K562 (cell line): ENCODE results near the gene PRELID3B.

Experiments used
- ATF3 ChIP-seq, 2 experiments: fragments of 450-650 bp in 1 of 2; sonication (generic) in 1 of 2; formaldehyde crosslinking in 1 of 2; IDR thresholded peaks in 1 of 2; conservative IDR thresholded peaks in 1 of 2; 2 replicates each; pipeline versions ENCODE4 v1.6.1 to v1.8.1; 2016 to 2023; ENCODE audit warnings: mild to moderate bottlenecking in 2 of 2, moderate library complexity in 2 of 2, inconsistent platforms in 1 of 2, missing genetic modification reagents in 1 of 2
- CEBPB ChIP-seq: fragments of 450-650 bp; IDR thresholded peaks from 2 replicates; pipeline ENCODE4 v1.6.1; 2016; ENCODE audit warnings: missing genetic modification characterization, missing compliant biosample characterization
- CTCF ChIP-seq, 3 experiments: IDR thresholded peaks in 2 of 3; conservative IDR thresholded peaks in 1 of 3; 2 replicates each; pipeline ENCODE4 v1.5.1; 2011 to 2012; ENCODE audit warnings: low read length in 3 of 3, mild to moderate bottlenecking in 3 of 3, control low read depth in 2 of 3, improper control_type of control experiment in 1 of 3, inconsistent platforms in 1 of 3, low read depth in 1 of 3, mixed read lengths in 1 of 3, moderate library complexity in 1 of 3; ENCODE audit not compliant: insufficient read depth in 2 of 3
- HDAC2 ChIP-seq: fragments of 450-650 bp; IDR thresholded peaks from 2 replicates; pipeline ENCODE4 v1.6.1; 2016; ENCODE audit warnings: mild to moderate bottlenecking
- KLF16 ChIP-seq: IDR thresholded peaks from 2 replicates; pipeline ENCODE4 v1.6.1; 2016; ENCODE audit warnings: antibody characterized with exemption
- MCM3 ChIP-seq: fragments of 450-650 bp; IDR thresholded peaks from 2 replicates; pipeline ENCODE4 v1.6.1; 2016
- MLX ChIP-seq, 2 experiments: fragments of 450-650 bp in 1 of 2; sonication (generic) in 1 of 2; formaldehyde crosslinking; conservative IDR thresholded peaks; 2 replicates each; pipeline versions ENCODE4 v1.4.0 to v1.8.1; 2020 to 2022; ENCODE audit warnings: mild to moderate bottlenecking in 1 of 2, missing genetic modification reagents in 1 of 2
- MNT ChIP-seq, 2 experiments: fragments of 450-650 bp; conservative IDR thresholded peaks; 2 replicates each; pipeline ENCODE4 v1.6.1; 2017; ENCODE audit warnings: mild to moderate bottlenecking in 2 of 2, moderate library complexity in 2 of 2
- NR2F6 ChIP-seq: fragments of 450-650 bp; formaldehyde crosslinking; IDR thresholded peaks from 2 replicates; pipeline ENCODE4 v1.4.0; 2020; ENCODE audit warnings: mild to moderate bottlenecking
- POLR2AphosphoS5 ChIP-seq: IDR thresholded peaks from 2 replicates; pipeline ENCODE4 v1.6.1; 2011; ENCODE audit warnings: mild to moderate bottlenecking, low read depth, low read length, moderate library complexity; ENCODE audit not compliant: control insufficient read depth, insufficient read depth
- PRPF4 ChIP-seq: fragments of 200-400 bp; formaldehyde crosslinking; IDR thresholded peaks from one replicate; pipeline ENCODE4 v1.6.1; 2017; ENCODE audit warnings: low read length, low read depth, mild to moderate bottlenecking; ENCODE audit not compliant: insufficient read depth, poor library complexity, severe bottlenecking
- RAD21 ChIP-seq, 2 experiments: fragments of 250-450 bp in 1 of 2; fragments of 450-650 bp in 1 of 2; sonication (Bioruptor Pico) in 1 of 2; formaldehyde crosslinking in 1 of 2; IDR thresholded peaks in 1 of 2; conservative IDR thresholded peaks in 1 of 2; 2 replicates each; pipeline versions ENCODE4 v1.4.0 to v1.8.0; 2020 to 2022; ENCODE audit warnings: mild to moderate bottlenecking in 2 of 2, moderate library complexity in 1 of 2
- RBM39 ChIP-seq: fragments of 200-400 bp; formaldehyde crosslinking; optimal IDR thresholded peaks from 2 replicates; pipeline ENCODE3; 2018; ENCODE audit warnings: low read depth, low read length
- SIX5 ChIP-seq, 2 experiments: IDR thresholded peaks; 2 replicates each; pipeline ENCODE4 v1.6.1; 2011; ENCODE audit warnings: low read length in 2 of 2, borderline replicate concordance in 1 of 2, low read depth in 1 of 2, mild to moderate bottlenecking in 1 of 2, moderate library complexity in 1 of 2; ENCODE audit not compliant: insufficient read depth in 1 of 2

- TF ChIP-seq ATF3 (IDR thresholded peaks at IDR 0.05) (no peak), ATF3 (CRISPR knock-in tag; conservative IDR thresholded peaks at IDR 0.05) (no peak), CTCF (IDR thresholded peaks at IDR 0.05 in 2 of 3, conservative IDR thresholded peaks at IDR 0.05 in 1 of 3; ENCODE audit: insufficient read depth in 2 of 3, low read depth in 1 of 3, low read length in 3 of 3) (no peak), PRPF4 (no peak), RBM39 (no peak), MLX (CRISPR knock-in tag; conservative IDR thresholded peaks at IDR 0.05) (no peak), POLR2AphosphoS5 (no peak), CEBPB (tag) (no peak), MCM3 (no peak), SIX5 (IDR thresholded peaks at IDR 0.05; ENCODE audit: borderline replicate concordance in 1 of 2, insufficient read depth in 1 of 2, low read depth in 1 of 2, low read length in 2 of 2) (no peak), RAD21 (CRISPR knock-in tag; conservative IDR thresholded peaks at IDR 0.05 in 1 of 2, IDR thresholded peaks at IDR 0.05 in 1 of 2) (no peak), MNT (conservative IDR thresholded peaks at IDR 0.05) (no peak), HDAC2 (no peak), NR2F6 (CRISPR knock-in tag) (no peak), KLF16 (no peak)
These were observed 50.9 kb downstream of the PRELID3B start for GRCh38 chr20:58991715-58992114.
